Stimulated activated CD4-positive, alpha-beta T cell treated with anti-CD3 and anti-CD28 coated beads, Interleukin-12 subunit alpha, Interleukin-12 subunit beta, amount 100 ng/mL, for 48 hours (primary cell): ENCODE results near the gene TRMT2A.

Experiments
- DNase-seq, 3 donors: peaks; one replicate each; pipeline ENCODE4 v3.0.0-alpha.2; 2020; ENCODE audit warnings: low read depth in 2 of 3, low spot score in 1 of 3

The TRMT2A gene

DNA sequence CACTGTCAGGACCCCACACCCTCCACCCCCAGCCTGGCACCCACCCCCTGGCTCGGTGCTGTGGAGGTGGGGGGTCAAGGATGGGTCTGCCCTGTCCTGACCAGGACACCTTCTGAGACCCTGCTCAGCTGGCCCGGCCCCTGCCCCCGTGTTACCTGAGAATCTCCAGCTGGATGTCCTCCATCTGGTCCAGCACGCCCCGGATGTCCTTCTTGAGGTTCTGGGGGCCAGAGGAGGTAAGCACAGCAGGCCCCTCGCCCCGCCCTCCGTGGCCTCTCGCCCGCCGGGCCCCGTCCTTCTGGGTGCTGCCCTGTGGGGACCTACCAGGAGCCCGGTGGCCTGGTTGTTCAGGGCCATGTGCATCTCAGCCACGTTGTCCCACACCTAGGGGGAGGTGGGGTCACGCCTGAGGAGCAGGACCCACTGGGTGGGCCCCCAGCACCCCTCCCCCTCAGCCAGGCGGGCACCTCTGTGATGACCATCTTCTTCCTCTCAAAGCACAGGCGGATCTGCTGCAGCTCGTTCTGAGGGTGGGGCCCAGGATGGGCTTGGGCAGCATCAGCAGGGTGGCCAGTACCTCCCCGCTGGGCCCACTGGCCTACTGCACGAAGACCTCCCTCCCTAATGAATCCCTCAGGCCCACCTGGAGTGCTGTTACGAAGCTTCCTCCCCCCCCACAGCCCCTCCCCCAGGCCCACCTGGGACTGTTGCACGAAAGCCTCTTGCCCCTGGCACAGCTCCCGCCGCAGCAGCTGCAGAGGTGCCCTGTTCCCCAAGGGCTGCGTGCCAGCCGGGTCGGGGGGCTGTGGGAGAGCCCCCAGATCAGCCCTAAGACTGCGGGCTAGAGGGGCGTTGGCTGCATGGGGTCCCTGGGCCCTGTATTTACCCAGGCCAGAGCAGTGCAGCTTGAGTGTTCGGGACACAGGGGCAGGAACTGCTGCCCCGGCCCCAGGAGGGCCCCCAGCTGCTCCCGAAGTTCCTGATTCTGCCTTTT lies 32.5 kb upstream of the TRMT2A start:
- no peak for DNase-seq

GRCh38 chr22:20148414-20148813 lies 31.4 kb upstream of the TRMT2A start:
- no peak for DNase-seq

- no peak for DNase-seq
These were observed 30.4 kb upstream of the TRMT2A start for GRCh38 chr22:20147237-20147988.

GRCh38 chr22:20146777-20147176 lies 29.8 kb upstream of the TRMT2A start:
- DNase-seq: no peak

- DNase-seq: no peak
These were observed 28.8 kb upstream of the TRMT2A start for GRCh38 chr22:20145832-20146223.

DNA sequence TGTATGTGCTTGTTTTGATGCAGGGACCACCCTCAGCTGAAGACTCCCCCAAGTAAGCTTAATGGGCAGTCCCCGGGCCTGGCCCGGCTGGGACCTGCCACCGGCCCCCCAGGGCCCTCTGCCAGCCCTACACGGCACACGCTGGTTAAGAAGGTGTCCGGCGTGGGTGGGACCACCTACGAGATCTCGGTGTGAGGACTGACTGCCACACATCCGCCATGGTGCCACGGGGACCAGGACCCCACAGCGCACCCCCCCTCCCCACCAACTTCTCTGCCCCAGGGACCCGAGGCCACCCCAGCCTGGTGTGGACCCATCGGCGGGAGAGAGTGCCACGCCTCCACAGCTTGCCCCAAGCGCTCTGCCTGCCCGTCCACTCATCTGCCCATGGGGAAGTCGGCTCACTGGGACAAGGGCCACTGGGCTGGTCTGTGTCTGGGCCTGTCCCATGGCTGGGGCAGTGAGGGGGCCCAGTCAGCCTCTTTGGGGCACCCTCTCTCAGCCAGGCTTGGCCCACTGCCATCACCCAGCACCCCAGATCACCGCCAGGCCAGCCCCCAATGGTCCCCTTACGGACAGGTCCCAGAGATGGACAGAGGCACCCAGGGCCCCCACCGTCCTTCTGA lies 28.3 kb upstream of the TRMT2A start:
- DNase-seq: no peak

DNA sequence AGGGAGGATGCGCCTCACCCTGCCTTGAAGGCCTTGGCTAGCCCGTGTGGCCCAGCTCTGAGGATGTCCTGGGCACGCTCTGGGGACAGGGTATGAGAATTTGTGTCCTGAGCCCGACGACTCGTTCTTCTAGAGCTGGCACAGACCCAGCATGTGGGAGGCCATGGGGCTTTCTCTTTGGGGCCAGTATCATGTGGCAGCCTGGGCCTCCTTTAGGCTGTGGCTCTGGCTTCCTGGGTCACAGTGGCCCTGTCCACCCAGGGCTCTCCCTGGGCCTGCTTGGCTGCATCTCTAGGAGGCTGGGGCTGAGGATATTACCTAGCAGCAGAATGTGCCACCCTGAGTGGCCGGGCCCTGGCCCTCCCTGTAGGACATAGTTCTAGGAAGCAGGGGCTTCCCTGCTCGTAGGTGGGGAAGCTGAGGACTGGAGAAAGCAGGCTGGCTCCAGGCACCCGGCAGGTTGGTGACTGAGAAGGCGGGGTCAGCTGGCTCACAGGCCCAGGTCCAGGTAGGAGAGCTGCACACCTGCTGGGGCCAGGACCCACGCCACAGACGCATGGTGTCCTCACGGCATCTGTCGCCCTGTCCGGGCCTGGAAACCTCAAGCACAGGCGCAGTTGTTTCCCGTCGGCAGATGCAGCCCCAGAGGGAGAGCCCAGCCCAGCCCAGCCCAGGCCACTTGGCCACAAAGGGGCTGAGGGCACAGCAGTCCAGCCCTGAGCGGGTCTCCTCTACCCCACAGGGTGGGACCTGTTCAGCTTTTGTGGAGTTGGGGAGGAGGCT lies 27.0 kb upstream of the TRMT2A start:
- no peak for DNase-seq

- no peak for DNase-seq
These were observed 25.9 kb upstream of the TRMT2A start for GRCh38 chr22:20142711-20143621.

DNA sequence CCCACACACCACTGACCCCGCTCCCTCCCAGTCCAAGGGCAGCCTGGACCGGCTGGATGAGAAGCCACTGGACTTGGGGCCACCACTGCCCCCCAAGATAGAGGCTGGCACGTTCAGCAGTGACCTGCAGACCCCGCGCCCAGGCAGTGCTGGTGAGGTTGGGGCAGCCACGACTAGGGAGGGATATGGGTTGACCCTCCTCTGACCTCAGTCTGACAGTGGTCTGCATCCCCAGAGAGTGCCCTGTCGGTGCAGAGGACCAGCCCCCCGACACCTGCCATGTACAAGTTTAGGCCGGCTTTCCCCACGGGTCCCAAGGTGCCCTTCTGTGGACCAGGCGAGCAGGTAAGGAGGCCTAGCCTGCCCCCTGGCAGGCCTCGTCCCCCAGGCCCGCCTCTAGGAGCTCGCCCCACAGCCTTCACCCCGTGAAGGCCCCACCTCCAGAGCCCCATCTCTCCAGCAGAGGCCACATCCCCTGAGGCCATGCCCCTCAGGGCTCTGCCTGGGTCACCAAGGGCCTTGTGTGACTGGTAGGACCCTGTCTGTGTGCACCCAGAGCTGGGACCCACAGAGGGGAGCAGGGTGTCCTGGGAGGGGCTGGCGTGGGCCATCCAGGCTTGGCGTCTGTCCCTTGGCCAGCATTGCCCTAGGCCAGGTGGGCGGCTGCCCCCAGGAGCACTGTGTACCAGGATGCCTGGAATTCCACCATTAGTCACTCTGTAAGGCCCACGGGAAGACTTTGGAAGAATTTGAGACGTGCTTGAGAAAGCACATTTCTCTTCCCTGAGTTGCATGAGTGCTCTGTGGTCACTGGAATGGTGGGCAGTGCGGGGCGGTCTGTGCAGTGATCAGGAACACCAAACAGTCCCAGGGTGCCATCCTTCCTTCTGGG lies 24.4 kb upstream of the TRMT2A start:
- no peak for DNase-seq

- no peak for DNase-seq
These were observed 23.5 kb upstream of the TRMT2A start for GRCh38 chr22:20140521-20140964.

- DNase-seq: no peak
These were observed 23.1 kb upstream of the TRMT2A start for GRCh38 chr22:20140107-20140445.

DNA sequence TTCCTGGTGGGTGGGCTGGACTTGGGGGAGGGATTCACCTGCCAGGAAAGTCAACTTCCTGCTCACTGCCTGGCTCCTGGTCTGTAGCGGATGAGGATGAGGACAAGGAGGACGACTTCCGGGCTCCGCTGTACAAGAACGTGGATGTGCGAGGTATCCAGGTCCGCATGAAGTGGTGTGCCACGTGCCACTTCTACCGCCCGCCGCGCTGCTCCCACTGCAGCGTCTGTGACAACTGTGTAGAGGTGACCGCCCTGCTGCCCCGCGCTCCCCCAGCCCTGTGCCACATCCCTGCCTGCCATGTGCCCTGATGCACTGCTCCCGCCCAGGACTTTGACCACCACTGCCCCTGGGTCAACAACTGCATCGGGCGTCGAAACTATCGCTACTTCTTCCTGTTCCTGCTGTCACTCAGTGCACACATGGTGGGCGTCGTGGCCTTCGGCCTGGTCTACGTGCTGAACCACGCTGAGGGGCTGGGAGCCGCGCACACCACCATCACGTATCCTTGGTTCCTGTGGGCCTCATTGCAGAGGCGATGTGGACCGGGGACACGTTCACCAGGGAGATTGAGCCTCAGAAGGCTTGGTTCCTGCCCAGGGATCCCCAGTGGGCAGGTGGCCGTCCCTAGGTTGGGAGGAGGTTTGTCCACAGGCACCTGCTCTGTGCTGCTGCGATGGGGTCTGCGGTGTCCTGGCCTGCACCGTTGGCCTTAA lies 22.5 kb upstream of the TRMT2A start:
- DNase-seq: no peak

DNA sequence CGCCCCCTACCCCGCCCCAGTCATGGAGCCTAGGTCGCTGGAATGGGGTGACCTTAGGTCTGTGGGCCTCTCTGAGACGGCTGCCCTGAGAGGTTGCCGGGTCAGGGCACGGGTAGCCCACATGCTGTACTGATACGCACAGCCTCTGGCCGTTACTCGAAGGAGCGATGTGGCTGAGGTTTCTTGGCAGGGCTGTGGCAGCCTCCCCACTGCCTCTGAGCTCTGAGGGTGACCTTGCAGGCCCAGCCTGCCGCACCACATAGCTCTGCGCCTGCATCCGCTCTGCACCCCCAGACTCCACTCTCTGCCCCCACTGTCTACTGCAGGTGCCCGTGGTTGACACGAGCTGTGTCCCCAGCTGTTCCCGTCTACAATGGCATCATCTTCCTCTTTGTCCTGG lies 21.8 kb upstream of the TRMT2A start:
- no peak for DNase-seq

GRCh38 chr22:20138417-20138738 lies 21.4 kb upstream of the TRMT2A start:
- no peak for DNase-seq

- DNase-seq: no peak
These were observed 20.8 kb upstream of the TRMT2A start for GRCh38 chr22:20137671-20138416.

DNA sequence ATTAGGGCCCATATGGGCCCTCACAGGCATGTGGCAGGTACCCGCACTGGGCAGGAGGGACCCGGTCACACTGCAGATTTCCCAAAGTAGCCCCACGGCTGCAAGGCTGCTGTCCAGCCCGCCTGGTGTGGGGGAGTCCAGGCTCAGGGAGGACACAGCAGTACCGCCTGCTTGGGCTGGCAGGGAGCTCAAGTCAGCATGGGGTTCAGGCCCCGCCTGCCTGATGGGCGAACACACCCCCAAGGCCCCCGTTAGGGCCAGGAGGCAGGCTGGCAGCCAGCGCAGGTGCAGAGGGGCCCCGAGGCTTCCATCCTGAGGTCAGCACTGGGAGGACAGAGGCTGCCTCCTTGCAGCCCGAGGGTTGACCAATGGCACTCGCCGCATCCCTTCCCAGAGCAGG lies 20.1 kb upstream of the TRMT2A start:
- no peak for DNase-seq

DNA sequence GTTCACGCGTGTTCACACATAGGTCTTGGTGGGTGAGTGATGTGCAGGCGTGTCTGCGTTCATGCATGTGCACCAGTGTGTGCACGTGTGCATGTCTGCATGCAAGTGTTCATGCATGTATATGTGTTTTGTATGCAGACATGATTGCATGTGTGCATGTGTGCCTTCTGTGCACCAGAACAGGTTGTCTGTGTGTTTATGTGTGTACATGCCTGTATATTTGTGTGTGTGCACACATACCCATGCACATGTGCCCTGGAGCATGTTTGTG lies 19.5 kb upstream of the TRMT2A start:
- no peak for DNase-seq
